ENCODE data around the gene NUP62CL. TPM values are rescaled to one million over a fixed set of nuclear protein-coding genes. Genes with fewer than 3 reads are reported as not detected.
A peak's percentile ranks its signal among the peaks of the same experiment; 100 is the strongest.

The NUP62CL gene, protein sequence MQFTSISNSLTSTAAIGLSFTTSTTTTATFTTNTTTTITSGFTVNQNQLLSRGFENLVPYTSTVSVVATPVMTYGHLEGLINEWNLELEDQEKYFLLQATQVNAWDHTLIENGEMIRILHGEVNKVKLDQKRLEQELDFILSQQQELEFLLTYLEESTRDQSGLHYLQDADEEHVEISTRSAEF
- total RNA-seq (1 to 10 TPM in 4 of 5 donors, under 1 TPM in 1; 0.26 to 4.0 (median 3.7) TPM), total RNA-seq (0.42 to 3.4 (median 1.7) reads per million in 29 experiments)
- 1.4 TPM for total RNA-seq (2013)

DNA sequence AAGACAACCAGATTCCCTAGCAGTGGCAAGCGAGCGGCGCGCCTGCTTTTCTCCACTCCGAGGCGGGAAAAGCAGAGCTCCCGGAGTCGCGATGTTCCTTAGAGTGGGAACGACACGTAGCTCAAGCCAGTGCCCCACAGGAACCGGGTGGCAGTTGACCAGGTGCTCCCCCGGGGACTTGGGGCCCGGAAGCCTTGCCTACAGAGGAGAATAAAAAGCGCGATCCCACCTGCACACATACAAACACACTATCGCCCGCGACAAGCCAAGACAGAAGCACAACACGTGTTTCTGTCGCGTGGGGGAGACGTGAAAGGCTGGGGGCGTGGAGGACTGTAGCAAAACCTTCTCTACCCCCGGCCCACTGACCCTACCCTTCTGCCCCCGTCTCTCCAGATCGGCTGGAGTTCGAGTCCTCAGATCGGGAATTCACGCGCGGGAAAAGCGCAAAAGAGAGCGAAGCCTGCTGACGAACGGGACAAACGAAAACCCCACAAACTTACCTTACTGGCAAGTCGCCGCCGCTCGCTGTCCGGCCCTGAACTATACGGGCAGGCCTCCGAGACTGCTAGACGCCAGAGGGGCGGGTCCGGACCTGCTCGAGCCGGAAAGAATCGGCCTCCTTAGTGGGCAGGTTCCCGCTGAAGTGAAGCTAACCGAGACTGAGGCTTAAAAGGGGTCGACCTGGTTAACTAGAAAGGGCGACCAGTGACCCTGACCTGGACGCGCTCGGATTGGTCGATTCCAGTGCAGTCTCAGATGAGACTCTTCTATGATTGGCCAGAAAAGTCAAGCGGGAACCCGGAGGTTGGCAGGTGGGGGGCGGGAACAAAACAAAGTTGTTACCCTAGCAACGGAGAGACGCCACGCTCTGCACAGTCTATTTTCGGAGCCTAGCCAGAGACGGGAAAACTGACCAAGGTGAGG, at the start of gene NUP62CL, which contains the start of gene DNAAF6:
NUP62CL (minus strand) TSS at position 664 of the 927 bp plus-strand sequence. CDS start 31,287 bp downstream, outside the sequence.
DNAAF6 (plus strand) TSS at position 842 of the 927 bp plus-strand sequence. CDS start 6,265 bp downstream, outside the sequence.
- DNase-seq (peak; percentile 25 to 76 (median 53)), ATAC-seq (replicated peaks in 1 of 4) (peak; percentile 85 to 97 (median 91))
- peak within 1 kb of the TSS; percentile 66 to 71 for H3K4me3 ChIP-seq (ENCODE audit: control insufficient read depth in 1 of 2, extremely low read depth in 1 of 2, low read length in 1 of 2)
- ChIA-PET CTCF (no interaction called here), POLR2A (interaction anchor here in 1 of 2 donors (0.5 kb wide), 1 partner anchor 467 kb away, joined by 4 read pairs; no protein-coding TSS in a partner anchor)
- Mint-ChIP-seq H3K4me3 (peak within 1 kb of the TSS; percentile 86 to 87 (median 86)), H3K27me3 (peaks cover 0 to 8% of the 10 kb centered on the region in 2 donors), H3K9me3 (no peaks in the 10 kb centered on the region), H3K4me1 (peaks cover 0 to 7% (median 3%) of the 10 kb centered on the region in 3 donors), H3K36me3 (no peaks in the 10 kb centered on the region), H3K27ac (peak within 1 kb of the TSS in 1 of 2 donors; percentile 48)
- H3K36me3 ChIP-seq (ENCODE audit: control insufficient read depth in 2 of 2, extremely low read depth in 1 of 2, insufficient read depth in 1 of 2, low read length in 1 of 2) = no peaks in the 10 kb centered on the region
- no peaks in the 10 kb centered on the region for H3K9me3 ChIP-seq
- peaks cover 0 to 11% of the 10 kb centered on the region in 2 experiments for H3K4me1 ChIP-seq (ENCODE audit: control insufficient read depth in 1 of 2, extremely low read depth in 1 of 2, insufficient read depth in 2 of 2, low read length in 2 of 2)
- H3K27ac ChIP-seq (ENCODE audit: low read length) = no peak within 1 kb of the TSS
- WGBS (ENCODE audit: insufficient coverage) = 2% methylated on average over 11 of the region's 66 CpGs
- H3K27me3 ChIP-seq (replicated peaks in 1 of 2; ENCODE audit: control insufficient read depth in 2 of 2, extremely low read depth in 1 of 2, insufficient read depth in 2 of 2, low read length in 1 of 2) = peaks cover 0 to 5% of the 10 kb centered on the region in 2 experiments

DNA sequence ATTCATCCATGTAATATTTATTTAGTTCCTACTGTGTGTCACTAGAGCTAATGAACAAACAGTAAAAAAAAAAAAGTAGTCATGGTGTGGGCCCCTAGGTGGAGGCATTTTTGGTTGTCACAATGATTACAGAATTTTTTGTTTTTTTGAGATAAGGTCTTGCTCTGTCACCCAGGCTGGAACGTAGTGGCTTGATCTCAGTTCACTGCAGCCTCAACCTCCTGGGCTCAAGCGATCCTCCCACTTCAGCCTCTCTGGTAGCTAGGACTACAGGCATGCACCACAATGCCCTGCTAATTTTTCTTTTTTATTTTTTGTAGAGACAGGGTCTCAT, 22.2 kb upstream of the NUP62CL start:
- Histone ChIP-seq H3K36me3 (ENCODE audit: control insufficient read depth in 2 of 2, extremely low read depth in 1 of 2, insufficient read depth in 1 of 2, low read length in 1 of 2) (no peaks in the 10 kb centered on the region), H3K27ac (ENCODE audit: low read length) (no peak overlapping the region), H3K27me3 (replicated peaks in 1 of 2; ENCODE audit: control insufficient read depth in 2 of 2, extremely low read depth in 1 of 2, insufficient read depth in 2 of 2, low read length in 1 of 2) (no peaks in the 10 kb centered on the region), H3K4me3 (ENCODE audit: control insufficient read depth in 1 of 2, extremely low read depth in 1 of 2, low read length in 1 of 2) (no peak overlapping the region), H3K4me1 (ENCODE audit: control insufficient read depth in 1 of 2, extremely low read depth in 1 of 2, insufficient read depth in 2 of 2, low read length in 2 of 2) (no peaks in the 10 kb centered on the region), H3K9me3 (no peaks in the 10 kb centered on the region)
- H3K4me1 Mint-ChIP-seq = no peaks in the 10 kb centered on the region
- ATAC-seq (replicated peaks in 1 of 4) (no peak), DNase-seq (no peak)
- peaks cover 4 to 41% of the 10 kb centered on the region in 2 donors for H3K27me3 Mint-ChIP-seq
- H3K27ac Mint-ChIP-seq = no peak overlapping the region
- H3K9me3 Mint-ChIP-seq = no peaks in the 10 kb centered on the region
- no peaks in the 10 kb centered on the region for H3K36me3 Mint-ChIP-seq
- CTCF ChIA-PET = no interaction called here
- H3K4me3 Mint-ChIP-seq = no peak overlapping the region
- POLR2A ChIA-PET = no interaction called here
- no CpG with 5 or more reads among the region's 2 CpGs for WGBS (ENCODE audit: insufficient coverage)

DNA sequence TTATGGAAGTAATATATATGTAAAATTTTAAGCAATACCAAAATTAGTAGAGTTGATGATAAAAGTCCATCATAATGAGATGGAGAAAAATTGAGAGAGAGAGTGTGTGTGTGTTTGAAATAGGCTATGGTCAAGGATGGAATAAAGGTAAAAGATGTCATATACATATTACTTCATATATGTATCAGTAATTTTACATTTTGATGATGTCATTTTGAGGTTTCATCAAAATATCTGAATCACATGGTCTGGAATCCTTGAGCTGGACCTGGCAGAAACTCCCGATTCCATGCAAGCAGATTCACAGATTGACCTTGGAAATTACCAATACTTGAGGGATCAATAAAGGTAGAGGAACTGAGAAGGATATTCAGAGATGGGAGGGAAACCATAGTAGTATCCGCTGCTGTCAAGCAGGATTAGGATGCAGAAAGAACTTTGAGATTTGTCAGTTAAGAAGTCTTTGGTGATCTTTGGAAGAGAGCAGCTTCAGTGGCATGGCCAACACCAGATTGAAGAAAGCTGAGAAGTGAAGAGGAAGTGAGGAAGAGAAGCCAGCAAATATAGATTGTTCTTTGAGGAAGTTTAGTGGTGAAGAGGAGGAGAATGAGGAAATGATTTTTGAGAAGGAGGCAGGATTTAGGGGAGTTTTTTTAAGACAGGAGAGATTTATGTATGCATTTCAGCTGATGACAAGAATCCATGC, 21.7 kb upstream of the NUP62CL start:
- H3K36me3 ChIP-seq (ENCODE audit: control insufficient read depth in 2 of 2, extremely low read depth in 1 of 2, insufficient read depth in 1 of 2, low read length in 1 of 2) = no peaks in the 10 kb centered on the region
- Mint-ChIP-seq H3K4me3 (no peak overlapping the region), H3K9me3 (no peaks in the 10 kb centered on the region), H3K36me3 (no peaks in the 10 kb centered on the region), H3K27ac (no peak overlapping the region), H3K27me3 (peaks cover 4 to 46% of the 10 kb centered on the region in 2 donors), H3K4me1 (no peaks in the 10 kb centered on the region)
- H3K4me1 ChIP-seq (ENCODE audit: control insufficient read depth in 1 of 2, extremely low read depth in 1 of 2, insufficient read depth in 2 of 2, low read length in 2 of 2) = no peaks in the 10 kb centered on the region
- no peak overlapping the region for H3K4me3 ChIP-seq (ENCODE audit: control insufficient read depth in 1 of 2, extremely low read depth in 1 of 2, low read length in 1 of 2)
- WGBS (ENCODE audit: insufficient coverage) = 90% methylated on average over 2 of the region's 2 CpGs
- H3K27me3 ChIP-seq (replicated peaks in 1 of 2; ENCODE audit: control insufficient read depth in 2 of 2, extremely low read depth in 1 of 2, insufficient read depth in 2 of 2, low read length in 1 of 2) = no peaks in the 10 kb centered on the region
- ChIA-PET POLR2A (no interaction called here), CTCF (interaction anchor here in 1 of 2 donors (0.6 kb wide), 1 partner anchor 47 kb away, joined by 4 read pairs; no protein-coding TSS in a partner anchor)
- no peaks in the 10 kb centered on the region for H3K9me3 ChIP-seq
- no peak for DNase-seq
- H3K27ac ChIP-seq (ENCODE audit: low read length) = no peak overlapping the region
- ATAC-seq (replicated peaks in 1 of 4) = no peak

DNA sequence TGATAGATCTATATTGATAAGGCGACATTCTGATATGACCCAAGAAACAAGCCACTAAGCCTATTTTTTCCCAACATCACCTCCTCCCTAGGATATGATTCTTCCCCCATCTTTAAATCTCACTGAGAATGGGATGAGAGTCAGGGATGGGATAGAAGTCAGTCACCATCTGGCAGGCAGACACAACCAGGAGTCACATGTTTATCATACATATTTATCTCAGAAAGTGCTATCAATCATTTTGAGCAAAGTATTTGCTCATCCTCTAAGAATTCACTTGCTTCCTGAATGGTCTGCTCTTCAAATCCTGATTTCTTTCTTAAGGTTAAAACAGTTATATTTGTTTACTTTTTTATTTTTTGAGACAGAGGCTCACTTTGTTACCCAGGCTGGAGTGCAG, 20.5 kb upstream of the NUP62CL start:
- no peaks in the 10 kb centered on the region for H3K4me1 ChIP-seq (ENCODE audit: control insufficient read depth in 1 of 2, extremely low read depth in 1 of 2, insufficient read depth in 2 of 2, low read length in 2 of 2)
- H3K27ac ChIP-seq (ENCODE audit: low read length) = no peak overlapping the region
- no CpG with 5 or more reads among the region's 1 CpG for WGBS (ENCODE audit: insufficient coverage)
- no peaks in the 10 kb centered on the region for H3K9me3 ChIP-seq
- H3K27ac Mint-ChIP-seq = no peak overlapping the region
- no peaks in the 10 kb centered on the region for H3K36me3 ChIP-seq (ENCODE audit: control insufficient read depth in 2 of 2, extremely low read depth in 1 of 2, insufficient read depth in 1 of 2, low read length in 1 of 2)
- H3K4me1 Mint-ChIP-seq = no peaks in the 10 kb centered on the region
- no peaks in the 10 kb centered on the region for H3K9me3 Mint-ChIP-seq
- DNase-seq (no peak), ATAC-seq (replicated peaks in 1 of 4) (no peak)
- H3K27me3 Mint-ChIP-seq = peaks cover 4 to 47% of the 10 kb centered on the region in 2 donors
- no peak overlapping the region for H3K4me3 Mint-ChIP-seq
- H3K36me3 Mint-ChIP-seq = no peaks in the 10 kb centered on the region
- POLR2A ChIA-PET = no interaction called here
- CTCF ChIA-PET = no interaction called here
- H3K4me3 ChIP-seq (ENCODE audit: control insufficient read depth in 1 of 2, extremely low read depth in 1 of 2, low read length in 1 of 2) = no peak overlapping the region
- H3K27me3 ChIP-seq (replicated peaks in 1 of 2; ENCODE audit: control insufficient read depth in 2 of 2, extremely low read depth in 1 of 2, insufficient read depth in 2 of 2, low read length in 1 of 2) = no peaks in the 10 kb centered on the region

DNA sequence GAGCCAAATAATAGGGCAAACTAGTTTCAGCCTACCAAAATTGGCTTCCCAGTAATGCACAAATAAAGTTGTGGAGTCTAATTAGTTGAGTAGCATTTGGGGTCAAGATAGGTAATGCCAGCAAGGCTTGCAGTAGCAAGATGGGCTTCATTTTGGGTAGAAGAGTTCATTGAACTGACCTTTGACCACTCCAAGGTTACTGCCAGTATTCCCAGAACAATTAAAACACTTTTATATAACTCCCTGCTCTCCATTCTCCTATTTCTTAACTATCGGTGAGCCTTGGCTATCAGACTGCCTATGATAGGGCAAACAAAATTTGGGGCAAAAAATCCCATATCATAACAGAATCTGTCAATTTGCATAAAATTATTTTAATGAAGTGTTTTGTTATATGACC, 7.2 kb upstream of the NUP62CL start:
- WGBS (ENCODE audit: insufficient coverage) = no CpG with 5 or more reads among the region's 1 CpG
- no peak for ATAC-seq (replicated peaks in 1 of 4)
- Mint-ChIP-seq H3K27me3 (peaks cover 0 to 28% of the 10 kb centered on the region in 2 donors), H3K4me3 (no peak overlapping the region), H3K27ac (no peak overlapping the region), H3K9me3 (no peaks in the 10 kb centered on the region), H3K36me3 (no peaks in the 10 kb centered on the region), H3K4me1 (no peaks in the 10 kb centered on the region)
- POLR2A ChIA-PET = no interaction called here
- CTCF ChIA-PET = no interaction called here
- no peak for DNase-seq
- H3K4me3 ChIP-seq (ENCODE audit: control insufficient read depth in 1 of 2, extremely low read depth in 1 of 2, low read length in 1 of 2) = no peak overlapping the region
- H3K27me3 ChIP-seq (replicated peaks in 1 of 2; ENCODE audit: control insufficient read depth in 2 of 2, extremely low read depth in 1 of 2, insufficient read depth in 2 of 2, low read length in 1 of 2) = no peaks in the 10 kb centered on the region
- no peaks in the 10 kb centered on the region for H3K36me3 ChIP-seq (ENCODE audit: control insufficient read depth in 2 of 2, extremely low read depth in 1 of 2, insufficient read depth in 1 of 2, low read length in 1 of 2)
- no peak overlapping the region for H3K27ac ChIP-seq (ENCODE audit: low read length)
- H3K9me3 ChIP-seq = no peaks in the 10 kb centered on the region
- no peaks in the 10 kb centered on the region for H3K4me1 ChIP-seq (ENCODE audit: control insufficient read depth in 1 of 2, extremely low read depth in 1 of 2, insufficient read depth in 2 of 2, low read length in 2 of 2)

DNA sequence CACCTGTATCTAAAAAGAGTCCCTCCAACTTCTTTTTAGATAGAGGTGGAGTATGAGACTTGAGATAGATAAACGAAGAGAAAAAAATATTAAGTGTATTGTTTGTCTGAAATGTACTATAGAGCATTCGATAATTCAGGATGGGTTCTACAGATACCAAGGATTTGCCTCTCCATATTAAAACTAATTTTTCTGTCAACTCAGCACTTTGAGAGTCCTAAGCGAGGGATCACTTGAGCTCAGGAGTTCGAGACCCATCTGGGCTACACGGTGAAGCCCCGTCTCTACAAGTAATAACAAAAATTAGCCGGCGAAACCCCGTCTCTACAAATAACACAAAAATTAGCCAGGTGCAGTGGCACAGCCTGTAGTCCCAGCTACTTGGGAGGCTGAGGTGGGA, 1.7 kb upstream of the NUP62CL start:
- WGBS (ENCODE audit: insufficient coverage) = no CpG with 5 or more reads among the region's 9 CpGs

More for the DNA sequence above, 1.7 kb upstream of the NUP62CL start:
- no peaks in the 10 kb centered on the region for H3K9me3 Mint-ChIP-seq
- ChIA-PET CTCF (no interaction called here), POLR2A (no interaction called here)
- ATAC-seq (replicated peaks in 1 of 4) = no peak
- Histone ChIP-seq H3K4me1 (ENCODE audit: control insufficient read depth in 1 of 2, extremely low read depth in 1 of 2, insufficient read depth in 2 of 2, low read length in 2 of 2) (peaks cover 0 to 11% of the 10 kb centered on the region in 2 experiments), H3K4me3 (ENCODE audit: control insufficient read depth in 1 of 2, extremely low read depth in 1 of 2, low read length in 1 of 2) (no peak overlapping the region), H3K9me3 (no peaks in the 10 kb centered on the region), H3K27ac (ENCODE audit: low read length) (no peak overlapping the region), H3K36me3 (ENCODE audit: control insufficient read depth in 2 of 2, extremely low read depth in 1 of 2, insufficient read depth in 1 of 2, low read length in 1 of 2) (no peaks in the 10 kb centered on the region), H3K27me3 (replicated peaks in 1 of 2; ENCODE audit: control insufficient read depth in 2 of 2, extremely low read depth in 1 of 2, insufficient read depth in 2 of 2, low read length in 1 of 2) (peaks cover 0 to 5% of the 10 kb centered on the region in 2 experiments)
- H3K4me1 Mint-ChIP-seq = peaks cover 0 to 7% (median 3%) of the 10 kb centered on the region in 3 donors
- no peaks in the 10 kb centered on the region for H3K36me3 Mint-ChIP-seq
- peaks cover 0 to 9% of the 10 kb centered on the region in 2 donors for H3K27me3 Mint-ChIP-seq
- H3K27ac Mint-ChIP-seq = no peak overlapping the region
- no peak for DNase-seq
- no peak overlapping the region for H3K4me3 Mint-ChIP-seq

All from T-cell (primary cell).